ENCODE data around the gene VPS51.

The VPS51 gene

GRCh38 chr11:65120831-65121230 lies 24.8 kb downstream of the VPS51 start:
- no peak for DNase-seq (ENCODE audit: low spot score)

- no peak for DNase-seq (ENCODE audit: low spot score)
Measured at GRCh38 chr11:65121447-65121864, 25.4 kb downstream of the VPS51 start.

- peak; percentile 88 for DNase-seq (ENCODE audit: low spot score)
Measured at GRCh38 chr11:65121865-65122696, 26.1 kb downstream of the VPS51 start, which contains the start of the genes FAU and MRPL49. Gene FAU, minus strand, starts transcription at chr11:65122134. Its CDS starts 321 bp downstream, at chr11:65121813. Gene MRPL49, plus strand, starts transcription at chr11:65122321. Its CDS starts 26 bp downstream, at chr11:65122347.

GRCh38 chr11:65124480-65125196 lies 28.6 kb downstream of the VPS51 start:
- DNase-seq (ENCODE audit: low spot score), result no peak

- no peak for DNase-seq (ENCODE audit: low spot score)
Measured at GRCh38 chr11:65125197-65126056, 29.4 kb downstream of the VPS51 start.

- no peak for DNase-seq (ENCODE audit: low spot score)
Measured at GRCh38 chr11:65126624-65127274, 30.7 kb downstream of the VPS51 start.

- no peak for DNase-seq (ENCODE audit: low spot score)
Measured at GRCh38 chr11:65127473-65128181, 31.6 kb downstream of the VPS51 start.

GRCh38 chr11:65128182-65129145 lies 32.5 kb downstream of the VPS51 start:
- no peak for DNase-seq (ENCODE audit: low spot score)

GRCh38 chr11:65129649-65130441 lies 33.8 kb downstream of the VPS51 start:
- DNase-seq (ENCODE audit: low spot score), result no peak

- no peak for DNase-seq (ENCODE audit: low spot score)
Measured at GRCh38 chr11:65130631-65131416, 34.8 kb downstream of the VPS51 start.

GRCh38 chr11:65131417-65131776 lies 35.4 kb downstream of the VPS51 start:
- no peak for DNase-seq (ENCODE audit: low spot score)

GRCh38 chr11:65131895-65132237 lies 35.9 kb downstream of the VPS51 start:
- no peak for DNase-seq (ENCODE audit: low spot score)

- DNase-seq (ENCODE audit: low spot score), result no peak
Measured at GRCh38 chr11:65132238-65132987, 36.4 kb downstream of the VPS51 start.

GRCh38 chr11:65132988-65133700 lies 37.1 kb downstream of the VPS51 start:
- no peak for DNase-seq (ENCODE audit: low spot score)

GRCh38 chr11:65133724-65134123 lies 37.7 kb downstream of the VPS51 start:
- DNase-seq (ENCODE audit: low spot score), result no peak

- peak; percentile 93 for DNase-seq (ENCODE audit: low spot score)
Measured at GRCh38 chr11:65134240-65134951, 38.4 kb downstream of the VPS51 start, which contains the start of gene SYVN1. Gene SYVN1, minus strand, starts transcription at chr11:65134519. Its CDS starts 918 bp downstream, at chr11:65133601.

Data from HuH-7.5 (cell line).